K562 (cell line): ENCODE results near the gene TPK1. TPM values are rescaled to one million over a fixed set of nuclear protein-coding genes. Genes with fewer than 3 reads are reported as not detected.

Experiments
- ATAC-seq: fragments of 200-7000 bp; cut with Tn5 transposase; 3 replicates; pipeline ENCODE4 v1.9.1; 2020; ENCODE audit warnings: moderate library complexity
- BruUV-seq: library from RNA; stranded (reverse); fragments of 400-500 nt; replicated peaks from 2 replicates; lab custom pipeline; 2021; lab: Mats Ljungman, UMichigan
- CTCF ChIA-PET: fragments of 300-600 bp; formaldehyde crosslinking; extraction: SDS; loops from one replicate; lab custom pipeline; 2021; ENCODE audit warnings: low intra/inter-chr PET ratio; lab: Yijun Ruan, JAX
- POLR2A ChIA-PET: fragments of 300-600, 350-650 bp; sonication (Branson Sonifier 250); formaldehyde crosslinking; extraction: SDS; loops from one replicate; lab custom pipeline; 2021; ENCODE audit warnings: antibody characterized with exemption, inconsistent platforms; lab: Yijun Ruan, JAX
- DNase-seq, 4 experiments: peaks; one replicate each; pipeline versions ENCODE4 v3.0.0 to v3.0.0-alpha.2; 2011 to 2018; ENCODE audit warnings: low spot score in 3 of 4, mixed read lengths in 3 of 4; ENCODE audit errors: extremely low read depth in 1 of 4
- FAIRE-seq: peaks from 2 replicates; lab custom pipeline; 2011; peaks lifted over from hg19 to GRCh38; lab: Jason Lieb, UNC
- H2AFZ ChIP-seq: 2 replicates; pipeline ENCODE4 v1.6.0; 2011; ENCODE audit warnings: low read depth, low read length, control low read depth, inconsistent platforms
- H3K27ac ChIP-seq: fragments of 200-600 bp; 3 replicates; pipeline ENCODE4 v1.8.0; 2011; ENCODE audit warnings: low read depth, mild to moderate bottlenecking, control low read depth, inconsistent platforms, low read length, moderate library complexity, mixed read lengths; ENCODE audit errors: extremely low read depth
- H3K27me3 ChIP-seq, 2 experiments: fragments of 300-600 bp in 1 of 2; 2 replicates in 1 of 2; 3 replicates in 1 of 2; pipeline versions ENCODE4 v1.6.0 to v1.8.0; 2011; ENCODE audit warnings: inconsistent platforms in 2 of 2, low read length in 2 of 2, mild to moderate bottlenecking in 1 of 2, mixed read lengths in 1 of 2, moderate library complexity in 1 of 2; ENCODE audit not compliant: control insufficient read depth in 2 of 2, insufficient read depth in 2 of 2
- H3K36me3 ChIP-seq: fragments of 300-600 bp; 3 replicates; pipeline ENCODE4 v1.8.0; 2011; ENCODE audit warnings: mild to moderate bottlenecking, low read length, inconsistent platforms; ENCODE audit not compliant: control insufficient read depth, insufficient read depth
- H3K4me1 ChIP-seq, 2 experiments: fragments of 200-600 bp in 1 of 2; replicated peaks in 1 of 2; 2 replicates in 1 of 2; 3 replicates in 1 of 2; pipeline versions ENCODE4 v1.5.1 to v1.8.0; 2011; ENCODE audit warnings: inconsistent platforms in 2 of 2, low read length in 2 of 2, mild to moderate bottlenecking in 1 of 2, mixed read lengths in 1 of 2, moderate library complexity in 1 of 2; ENCODE audit not compliant: control insufficient read depth in 2 of 2, insufficient read depth in 2 of 2
- H3K4me2 ChIP-seq: 2 replicates; pipeline ENCODE4 v1.6.1; 2011; ENCODE audit warnings: low read length, control low read depth, inconsistent platforms, mixed read lengths; ENCODE audit not compliant: insufficient read depth
- H3K4me3 ChIP-seq: fragments of 200-600 bp; sonication (generic), shearing (Covaris generic); 2 replicates; pipeline ENCODE4 v1.5.1; 2016; ENCODE audit warnings: control low read depth, inconsistent platforms
- H3K79me2 ChIP-seq: fragments of 200-600 bp; 3 replicates; pipeline ENCODE4 v1.8.0; 2011; ENCODE audit warnings: low read length, inconsistent platforms; ENCODE audit not compliant: control insufficient read depth, insufficient read depth
- H3K9ac ChIP-seq, 2 experiments: 2 replicates each; pipeline versions ENCODE4 v1.6.0 to v1.6.1; 2011; ENCODE audit warnings: low read depth in 2 of 2, low read length in 2 of 2, control low read depth in 1 of 2, inconsistent platforms in 1 of 2, mild to moderate bottlenecking in 1 of 2, mixed read lengths in 1 of 2; ENCODE audit not compliant: insufficient read depth in 1 of 2
- H3K9me1 ChIP-seq: one replicate; pipeline ENCODE4 v1.6.0; 2011; ENCODE audit warnings: inconsistent platforms, mild to moderate bottlenecking, low read length, moderate library complexity; ENCODE audit not compliant: control insufficient read depth, insufficient read depth
- H3K9me3 ChIP-seq: replicated peaks from 2 replicates; pipeline ENCODE4 v1.5.1; 2011; ENCODE audit warnings: low read depth, low read length, inconsistent platforms; ENCODE audit not compliant: control insufficient read depth, insufficient read depth
- H4K20me1 ChIP-seq: replicated peaks from 2 replicates; pipeline ENCODE4 v1.6.1; 2011; ENCODE audit warnings: low read length, inconsistent platforms, mixed read lengths; ENCODE audit not compliant: control insufficient read depth, insufficient read depth
- DEAF1 ChIP-seq: fragments of 450-650 bp; formaldehyde crosslinking; IDR thresholded peaks from 2 replicates; pipeline ENCODE4 v1.4.0; 2020; ENCODE audit warnings: mild to moderate bottlenecking, moderate library complexity
- MEF2A ChIP-seq: IDR thresholded peaks from 2 replicates; pipeline ENCODE4 v1.6.1; 2011; ENCODE audit warnings: low read depth, mild to moderate bottlenecking, low read length, moderate library complexity; ENCODE audit not compliant: control insufficient read depth
- PHF21A ChIP-seq: fragments of 450-650 bp; IDR thresholded peaks from 2 replicates; pipeline ENCODE4 v1.6.1; 2017; ENCODE audit warnings: low read depth, borderline replicate concordance
- RAD51 ChIP-seq: fragments of 450-650 bp; IDR thresholded peaks from 2 replicates; pipeline ENCODE4 v1.7.1; 2016; ENCODE audit warnings: low read depth, mild to moderate bottlenecking, borderline replicate concordance
- SRSF9 ChIP-seq: fragments of 200-400 bp; formaldehyde crosslinking; IDR thresholded peaks from 2 replicates; pipeline ENCODE4 v1.6.1; 2017; ENCODE audit warnings: low read depth, low read length, borderline replicate concordance
- TAF9B ChIP-seq: fragments of 450-650 bp; IDR thresholded peaks from 2 replicates; pipeline ENCODE4 v1.6.1; 2018; ENCODE audit warnings: mild to moderate bottlenecking; ENCODE audit not compliant: partially characterized antibody
- ZNF57 ChIP-seq: fragments of 450-650 bp; formaldehyde crosslinking; IDR thresholded peaks from 2 replicates; pipeline ENCODE4 v1.4.0; 2020; ENCODE audit warnings: mild to moderate bottlenecking, moderate library complexity
- WGBS: fragments of 100-300 bp; shearing (Covaris generic); methylation state at CpG from one replicate; pipeline ENCODE4 v1.1.6; 2016; ENCODE audit warnings: low coverage, mixed read lengths; ENCODE audit not compliant: insufficient coverage; ENCODE audit errors: missing lambda C conversion rate; 5-methylcytosine and 5-hydroxymethylcytosine counted together
- in situ Hi-C: fragments of 300-500 bp; cut with MboI; formaldehyde crosslinking; loops from 4 replicates; pipeline ENCODE4 v1.15.0; 2018; ENCODE audit warnings: inconsistent platforms, mixed read lengths
- intact Hi-C: fragments of 100-400 bp; cut with micrococcal nuclease; formaldehyde crosslinking; loops from 2 replicates; pipeline ENCODE4 v1.14.2; 2022
- polyA plus RNA-seq, 8 experiments: library from polyadenylated mRNA; depleted of rRNA in 4 of 8; stranded (reverse) in 5 of 8; unstranded in 3 of 8; fragments of >200 nt; fragmentation: Nextera tagmentation in 2 of 8; fragmentation: Illumina TruSeq in 1 of 8; extraction: Ambion mirVana in 2 of 8; extraction: Trizol in 1 of 8; gene quantifications; 2 replicates each; pipeline versions ENCODE4 v1.2.1 to v1.2.3, GENCODE V29; 2011 to 2014; ENCODE audit warnings: inconsistent platforms in 1 of 8, missing spikeins in 1 of 8
- total RNA-seq, 7 experiments: library from RNA; depleted of rRNA in 6 of 7; stranded (reverse); fragments of >200 nt in 6 of 7; fragmentation: Illumina TruSeq in 2 of 7; extraction: Trizol in 2 of 7; gene quantifications; 2 replicates each; pipeline versions ENCODE4 v1.2.1 to v1.2.3, GENCODE V29; 2011 to 2021; ENCODE audit warnings: low replicate concordance in 1 of 7

Gene TPK1
- total and polyA plus RNA-seq, 9 of the 15 experiments (the other 6 are each of a cell fraction or from before 2014, with no cell fraction given): 5.1 to 16.2 (median 9.2) TPM

GRCh38 chr7:144777005-144777839, 58.6 kb downstream of the TPK1 start:
- no peaks in the 10 kb centered on the region; the same call in 1 of the 2 replicates for H3K9me3 ChIP-seq
- no TSS peak for BruUV-seq
- in situ Hi-C loops (no loop called here), intact Hi-C loops (no loop called here)
- no peak overlapping the region for H3K4me3 ChIP-seq
- no peaks in the 10 kb centered on the region for H3K79me2 ChIP-seq
- 1% methylated on average over 3 of the region's 3 CpGs for WGBS
- DNase-seq (no peak), ATAC-seq (no peak), FAIRE-seq (no peak)
- ChIA-PET CTCF (no interaction called here), POLR2A (no interaction called here)
- H3K9me1 ChIP-seq: no peaks in the 10 kb centered on the region
- no peak overlapping the region for H3K4me2 ChIP-seq
- H3K27ac ChIP-seq: no peak overlapping the region
- no peak for TF ChIP-seq RAD51
- TF ChIP-seq SRSF9: no peak
- no peak for TF ChIP-seq TAF9B
- no peak for TF ChIP-seq PHF21A
- TF ChIP-seq DEAF1 (CRISPR knock-in tag): no peak
- no peak for TF ChIP-seq ZNF57 (CRISPR knock-in tag)
- no peak for TF ChIP-seq MEF2A
- no peaks in the 10 kb centered on the region for H3K4me1 ChIP-seq
- no peak overlapping the region for H2AFZ ChIP-seq
- H3K9ac ChIP-seq: no peak overlapping the region
- no peaks in the 10 kb centered on the region for H3K27me3 ChIP-seq
- no peaks in the 10 kb centered on the region for H4K20me1 ChIP-seq
- no peaks in the 10 kb centered on the region for H3K36me3 ChIP-seq
